SK-N-SH treated with all-trans-retinoic acid at 6 μM for 48 hours (cell line): ENCODE results near the gene FBH1.
A peak's percentile ranks its signal among the peaks of the same experiment; 100 is the strongest.
"Not testable (repeated sequence)": the region's sequence is repeated elsewhere in the genome, so short reads cannot be mapped to it uniquely, and the experiment has no call there.

Source experiments
- ATAC-seq: fragments of 200-7000 bp; cut with Tn5 transposase; 3 replicates; pipeline ENCODE4 v1.9.1; 2020; ENCODE audit warnings: mild to moderate bottlenecking, moderate library complexity
- BACH2 ChIP-seq: fragments of 250-450 bp; sonication (Bioruptor Pico); IDR thresholded peaks from 2 replicates; pipeline ENCODE4 v1.9.0; 2021; ENCODE audit warnings: mild to moderate bottlenecking, borderline replicate concordance
- CREB5 ChIP-seq: fragments of 250-450 bp; sonication (Bioruptor Pico); IDR thresholded peaks from 2 replicates; pipeline ENCODE4 v1.5.1; 2020; ENCODE audit warnings: low read depth, mild to moderate bottlenecking, moderate library complexity
- CSRNP3 ChIP-seq: fragments of 250-450 bp; sonication (Bioruptor Pico); IDR thresholded peaks from 2 replicates; pipeline ENCODE4 v1.5.1; 2021; ENCODE audit warnings: mild to moderate bottlenecking, moderate library complexity
- ISL1 ChIP-seq: fragments of 250-450 bp; sonication (Bioruptor Pico); IDR thresholded peaks from 2 replicates; pipeline ENCODE4 v2.1.2; 2022; ENCODE audit warnings: mild to moderate bottlenecking, moderate library complexity
- OSR1 ChIP-seq: fragments of 250-450 bp; sonication (Bioruptor Pico); IDR thresholded peaks from 2 replicates; pipeline ENCODE4 v1.8.0; 2022; ENCODE audit warnings: moderate library complexity, mild to moderate bottlenecking, inconsistent platforms
- PPARA ChIP-seq: fragments of 250-450 bp; sonication (Bioruptor Pico); IDR thresholded peaks from 2 replicates; pipeline ENCODE4 v1.5.0; 2020; ENCODE audit warnings: mild to moderate bottlenecking, borderline replicate concordance
- SNAI2 ChIP-seq: fragments of 250-450 bp; sonication (Bioruptor Pico); IDR thresholded peaks from 2 replicates; pipeline ENCODE4 v1.5.0; 2020; ENCODE audit warnings: mild to moderate bottlenecking, moderate library complexity
- TCF4 ChIP-seq: fragments of 250-450 bp; sonication (Bioruptor Pico); IDR thresholded peaks from 2 replicates; pipeline ENCODE4 v1.8.0; 2021; ENCODE audit warnings: mild to moderate bottlenecking, moderate library complexity, borderline replicate concordance
- TSHZ2 ChIP-seq: fragments of 250-450 bp; sonication (Bioruptor Pico); IDR thresholded peaks from 2 replicates; pipeline ENCODE4 v1.5.0; 2020; ENCODE audit warnings: mild to moderate bottlenecking, moderate library complexity
- ZC3H10 ChIP-seq: fragments of 250-450 bp; sonication (Bioruptor Pico); IDR thresholded peaks from 2 replicates; pipeline ENCODE4 v1.5.1; 2021; ENCODE audit warnings: mild to moderate bottlenecking, moderate library complexity
- ZFP3 ChIP-seq: fragments of 250-450 bp; sonication (Bioruptor Pico); IDR thresholded peaks from 2 replicates; pipeline ENCODE4 v1.5.0; 2020; ENCODE audit warnings: mild to moderate bottlenecking, moderate library complexity
- ZFP30 ChIP-seq: fragments of 450-650 bp; formaldehyde crosslinking; IDR thresholded peaks from 2 replicates; pipeline ENCODE4 v1.5.0; 2022; ENCODE audit warnings: mild to moderate bottlenecking, moderate library complexity
- ZNF565 ChIP-seq: fragments of 450-650 bp; formaldehyde crosslinking; conservative IDR thresholded peaks from 2 replicates; pipeline ENCODE4 v1.5.0; 2020; ENCODE audit warnings: low read depth, mild to moderate bottlenecking, moderate library complexity

Gene FBH1

GRCh38 chr10:5959142-5959541 is 69.1 kb downstream of the FBH1 start (continued):
- TF ChIP-seq CSRNP3 (CRISPR knock-in tag): no peak
- no peak for TF ChIP-seq ZFP30 (CRISPR knock-in tag)
- TF ChIP-seq ZNF565 (CRISPR knock-in tag): no peak
- TF ChIP-seq ZC3H10: no peak
- no peak for TF ChIP-seq SNAI2 (CRISPR knock-in tag)
- no peak for TF ChIP-seq PPARA
- no peak for TF ChIP-seq ZFP3 (CRISPR knock-in tag)

GRCh38 chr10:5959581-5960069 is 69.6 kb downstream of the FBH1 start:
- ATAC-seq: no peak

GRCh38 chr10:5960070-5960972 is 70.3 kb downstream of the FBH1 start:
- ATAC-seq: peak; percentile 50
- no peak for TF ChIP-seq ZC3H10

More at GRCh38 chr10:5959581-5960069, 69.6 kb downstream of the FBH1 start:
- TF ChIP-seq ZC3H10 (no peak), TCF4 (CRISPR knock-in tag) (no peak), ZFP30 (CRISPR knock-in tag) (no peak)

GRCh38 chr10:5960973-5961275 is 70.9 kb downstream of the FBH1 start:
- not testable (repeated sequence) for ATAC-seq

- TF ChIP-seq CREB5 (CRISPR knock-in tag): no peak
- TF ChIP-seq ISL1 (CRISPR knock-in tag): no peak
- TF ChIP-seq OSR1: no peak
- TF ChIP-seq SNAI2 (CRISPR knock-in tag): no peak
- TF ChIP-seq, all 23 proteins: peak for 0
- ATAC-seq: no peak
Observed at GRCh38 chr10:5961405-5962100, 71.5 kb downstream of the FBH1 start.

- ATAC-seq: not testable (repeated sequence)
Observed at GRCh38 chr10:5962358-5962940, 72.4 kb downstream of the FBH1 start.

- TF ChIP-seq TCF4 (CRISPR knock-in tag): no peak
- TF ChIP-seq SNAI2 (CRISPR knock-in tag): no peak
- no peak for TF ChIP-seq CSRNP3 (CRISPR knock-in tag)
- no peak for TF ChIP-seq BACH2
- no peak for TF ChIP-seq TSHZ2 (CRISPR knock-in tag)
- TF ChIP-seq ZC3H10: no peak
- no peak for TF ChIP-seq OSR1
- no peak for ATAC-seq
Observed at GRCh38 chr10:5963071-5963470, 73.0 kb downstream of the FBH1 start.
